ENCODE results near the gene CASP8.

DNA sequence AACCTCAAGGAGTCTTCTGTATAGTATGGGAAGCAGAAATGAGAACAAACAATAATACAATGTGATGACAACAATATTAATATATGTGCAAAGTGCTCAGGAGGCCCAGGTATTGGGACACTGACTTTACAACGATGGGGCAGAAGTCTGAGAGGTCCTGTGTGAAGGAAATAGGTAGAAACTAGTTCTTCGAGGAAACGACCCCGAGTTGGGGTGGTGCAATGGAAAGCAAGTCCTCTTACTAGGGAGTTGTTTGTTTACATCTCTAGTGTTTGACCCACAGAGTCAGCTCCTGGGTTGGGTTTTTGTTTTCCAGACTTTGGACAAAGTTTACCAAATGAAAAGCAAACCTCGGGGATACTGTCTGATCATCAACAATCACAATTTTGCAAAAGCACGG is 16.2 kb downstream of the CASP8 start:
- TF ChIP-seq POLR2AphosphoS5 (IDR thresholded peaks at IDR 0.05; ENCODE audit: borderline replicate concordance, low read depth, low read length) (no peak), EZH2 (IDR thresholded peaks at IDR 0.05) (no peak)

All from SK-N-MC (cell line).